ENCODE measurements around the gene LIN7B. TPM values are rescaled to one million over a fixed set of nuclear protein-coding genes. Genes with fewer than 3 reads are reported as not detected.

LIN7B gene
- total and polyA plus RNA-seq, 2 of the 8 experiments (the other 6 are each of a cell fraction or from before 2014, with no cell fraction given) = 4.1 to 4.2 TPM

- no peak within 1 kb of the TSS for H3K27ac ChIP-seq (ENCODE audit: low read depth, low read length)
- no peak within 1 kb of the TSS; the same call in none of the 2 replicates for H4K8ac ChIP-seq (ENCODE audit: extremely low read depth, insufficient read depth, low read length)
- no peak within 1 kb of the TSS for H3K14ac ChIP-seq (ENCODE audit: insufficient read length)
- ChIA-PET CTCF (ENCODE audit: partially characterized antibody) (interaction anchor here (0.6 to 1.8 kb wide), 8 partner anchors 10 to 415 kb away, joined by 3 to 7 read pairs (median 4); partner anchors contain the start of genes GYS1 and RUVBL2), POLR2A (ENCODE audit: partially characterized antibody) (interaction anchor here (0.9 to 1.5 kb wide), 3 partner anchors 13 to 53 kb away, joined by 3 read pairs; no protein-coding TSS in a partner anchor)
- H2BK120ac ChIP-seq (replicated peaks; ENCODE audit: low read depth, low read length) = no peak within 1 kb of the TSS
- peak within 1 kb of the TSS; percentile 85 for H3K18ac ChIP-seq (ENCODE audit: extremely low read depth, low read length)
- H2BK20ac ChIP-seq (ENCODE audit: low read length) = no peak within 1 kb of the TSS
- no peaks in the 10 kb centered on the region for H3K36me3 ChIP-seq (ENCODE audit: control insufficient read depth in 2 of 4, insufficient read depth in 4 of 4, low read length in 3 of 4)
- H2BK15ac ChIP-seq (ENCODE audit: low read length) = no peak within 1 kb of the TSS
- no peaks in the 10 kb centered on the region for H3K9me3 ChIP-seq (ENCODE audit: insufficient read depth in 2 of 2, low read depth in 1 of 2, low read length in 1 of 2)
- H2AK5ac ChIP-seq (ENCODE audit: low read depth, low read length) = no peak within 1 kb of the TSS
- H3K27me3 ChIP-seq (replicated peaks in 1 of 4; ENCODE audit: control insufficient read depth in 3 of 4, extremely low read depth in 1 of 4, insufficient read depth in 3 of 4, low read length in 3 of 4) = peaks cover under 1 to 43% (median 36%) of the 10 kb centered on the region in 4 experiments
- H4K20me1 ChIP-seq (replicated peaks in 1 of 2; ENCODE audit: control insufficient read depth in 1 of 2, insufficient read depth in 2 of 2, low read length in 2 of 2) = no peaks in the 10 kb centered on the region
- FAIRE-seq (no peak), DNase-seq (ENCODE audit: low read depth in 1 of 2, low spot score in 2 of 2) (peak in 1 of 2 experiments; percentile 78)
- peak within 1 kb of the TSS; percentile 50; the same call in 1 of the 2 replicates for H2BK12ac ChIP-seq (ENCODE audit: low read depth, low read length)
- H4K5ac ChIP-seq (ENCODE audit: insufficient read length, low read depth, low read length) = peak within 1 kb of the TSS; percentile 66
- no peak within 1 kb of the TSS for H3K56ac ChIP-seq (replicated peaks; ENCODE audit: insufficient read length, low read depth, low read length)
- 0 out of 2 replicates have a peak within 1 kb of the TSS, but pooled peaks have one; percentile 17 for H2AFZ ChIP-seq (ENCODE audit: low read length)
- TF ChIP-seq CTBP2 (IDR thresholded peaks at IDR 0.05; ENCODE audit: borderline replicate concordance, insufficient read depth, insufficient read length, low read length) = no peak
- no peak for TF ChIP-seq RXRA (IDR thresholded peaks at IDR 0.05; ENCODE audit: insufficient read depth, low read depth, low read length)
- peak; percentile 38 for TF ChIP-seq KDM4A (IDR thresholded peaks at IDR 0.05; ENCODE audit: low read depth, low read length, severe bottlenecking)
- 4% methylated on average over 9 of the region's 53 CpGs; no CpG with 5 or more reads in 1 of the 2 experiments for WGBS, 2 experiments (ENCODE audit: extremely low coverage in 1 of 2, insufficient coverage in 1 of 2, insufficient read length in 1 of 2, insufficient replicate concordance in 2 of 2, low coverage in 1 of 2, low lambda C conversion rate in 2 of 2, missing lambda C conversion rate in 1 of 2)
- no peak within 1 kb of the TSS for H3K23ac ChIP-seq (ENCODE audit: insufficient read length)
- peak within 1 kb of the TSS; percentile 28 to 61 (median 31) for H3K4me3 ChIP-seq (ENCODE audit: extremely low read depth in 1 of 4, insufficient read depth in 2 of 4, low read depth in 3 of 4, low read length in 4 of 4)
- no peak within 1 kb of the TSS for H3K4ac ChIP-seq (replicated peaks; ENCODE audit: insufficient read length, low read depth, low read length)
- no peak within 1 kb of the TSS; the same call in 1 of the 2 replicates for H2BK5ac ChIP-seq (ENCODE audit: low read depth, low read length)
- H3K9ac ChIP-seq (replicated peaks in 1 of 4; ENCODE audit: extremely low read depth in 1 of 4, low read depth in 3 of 4, low read length in 3 of 4) = peak within 1 kb of the TSS in 1 of 4 experiments; percentile 28; a peak in 1 of 7 replicates
- peaks cover 0 to 22% (median 17%) of the 10 kb centered on the region in 4 experiments; a peak in 6 of 7 replicates for H3K4me1 ChIP-seq (replicated peaks in 1 of 4; ENCODE audit: control insufficient read depth in 3 of 4, insufficient read depth in 4 of 4, low read length in 3 of 4)
- H3K23me2 ChIP-seq (ENCODE audit: low read depth, low read length) = peaks cover 8% of the 10 kb centered on the region
- H4K91ac ChIP-seq (replicated peaks; ENCODE audit: insufficient read length, low read length) = peak within 1 kb of the TSS; percentile 59
- no peaks in the 10 kb centered on the region for H3K79me2 ChIP-seq (ENCODE audit: control insufficient read depth in 1 of 2, insufficient read depth in 2 of 2, low read length in 2 of 2)
- H3K4me2 ChIP-seq (ENCODE audit: insufficient read depth in 1 of 2, low read depth in 2 of 2, low read length in 2 of 2) = peak within 1 kb of the TSS; percentile 88 to 90
- H3K79me1 ChIP-seq (ENCODE audit: low read depth, low read length) = no peaks in the 10 kb centered on the region
Measured at GRCh38 chr19:49064768-49065611, 49.2 kb upstream of the LIN7B start, which contains the start of gene NTF4. TSS of gene NTF4 (minus strand) at chr19:49064818. CDS start at chr19:49061997, 2,821 bp downstream.
